Mesenchymal stem cell (in vitro differentiated cells and primary cell): Measurements from ENCODE around the gene RNF44.

ENCODE experiments used
- DNase-seq: peaks from one replicate; pipeline ENCODE4 v3.0.0-alpha.2; 2013
- H2AFZ ChIP-seq: one replicate; pipeline ENCODE4 v1.6.1; 2013; ENCODE audit warnings: low read depth, mild to moderate bottlenecking, control low read depth, inconsistent platforms, low read length, moderate library complexity
- H2AK5ac ChIP-seq: 2 replicates; pipeline ENCODE4 v1.6.1; 2013; ENCODE audit warnings: low read length, moderate library complexity, mild to moderate bottlenecking, inconsistent platforms; ENCODE audit not compliant: severe bottlenecking
- H2BK120ac ChIP-seq: one replicate; pipeline ENCODE4 v1.6.1; 2013; ENCODE audit warnings: low read depth, mild to moderate bottlenecking, inconsistent platforms, low read length, moderate library complexity
- H2BK12ac ChIP-seq, 2 experiments: one replicate each; pipeline ENCODE4 v1.6.1; 2013; ENCODE audit warnings: inconsistent platforms in 2 of 2, low read length in 2 of 2, mild to moderate bottlenecking in 2 of 2, moderate library complexity in 2 of 2, control low read depth in 1 of 2
- H2BK15ac ChIP-seq: one replicate; pipeline ENCODE4 v1.6.1; 2013; ENCODE audit warnings: mild to moderate bottlenecking, low read depth, inconsistent platforms; ENCODE audit not compliant: poor library complexity, severe bottlenecking
- H2BK5ac ChIP-seq: 2 replicates; pipeline ENCODE4 v1.6.1; 2013; ENCODE audit warnings: low read depth, mild to moderate bottlenecking, low read length, control low read depth, inconsistent platforms; ENCODE audit not compliant: poor library complexity, severe bottlenecking
- H3K14ac ChIP-seq, 2 experiments: one replicate each; pipeline ENCODE4 v1.6.1; 2013; ENCODE audit warnings: inconsistent platforms in 2 of 2, low read length in 2 of 2, control low read depth in 1 of 2, mild to moderate bottlenecking in 1 of 2, moderate library complexity in 1 of 2
- H3K18ac ChIP-seq, 2 experiments: one replicate each; pipeline ENCODE4 v1.6.1; 2013; ENCODE audit warnings: inconsistent platforms in 2 of 2, low read length in 2 of 2, control low read depth in 1 of 2, low read depth in 1 of 2, mild to moderate bottlenecking in 1 of 2
- H3K23ac ChIP-seq, 2 experiments: one replicate each; pipeline ENCODE4 v1.6.1; 2013; ENCODE audit warnings: inconsistent platforms in 2 of 2, low read length in 2 of 2, mild to moderate bottlenecking in 2 of 2, moderate library complexity in 2 of 2, control low read depth in 1 of 2
- H3K27ac ChIP-seq: 2 replicates; pipeline ENCODE4 v1.5.1; 2013; ENCODE audit warnings: mild to moderate bottlenecking, moderate library complexity, low read length, control low read depth, inconsistent platforms; ENCODE audit not compliant: poor library complexity, severe bottlenecking
- H3K27me3 ChIP-seq, 2 experiments: 2 replicates each; pipeline versions ENCODE4 v1.6.1 to v1.7.0; 2013; ENCODE audit warnings: low read length in 2 of 2, mild to moderate bottlenecking in 2 of 2, moderate library complexity in 2 of 2, control low read depth in 1 of 2, inconsistent platforms in 1 of 2; ENCODE audit not compliant: control insufficient read depth in 1 of 2, insufficient read depth in 1 of 2
- H3K36me3 ChIP-seq, 2 experiments: 2 replicates each; pipeline versions ENCODE4 v1.6.1 to v1.7.0; 2013; ENCODE audit warnings: low read length in 2 of 2, control low read depth in 1 of 2, inconsistent platforms in 1 of 2, low read depth in 1 of 2, mild to moderate bottlenecking in 1 of 2; ENCODE audit not compliant: insufficient read depth in 2 of 2, control insufficient read depth in 1 of 2
- H3K4ac ChIP-seq, 2 experiments: one replicate each; pipeline ENCODE4 v1.6.1; 2013; ENCODE audit warnings: inconsistent platforms in 2 of 2, low read length in 2 of 2, mild to moderate bottlenecking in 2 of 2, moderate library complexity in 2 of 2, control low read depth in 1 of 2, low read depth in 1 of 2
- H3K4me1 ChIP-seq: 2 replicates; pipeline ENCODE4 v1.6.1; 2013; ENCODE audit warnings: low read depth, low read length, control low read depth; ENCODE audit not compliant: control insufficient read depth, insufficient read depth
- H3K4me2 ChIP-seq: 2 replicates; pipeline ENCODE4 v1.6.1; 2013; ENCODE audit warnings: low read length, mild to moderate bottlenecking, inconsistent platforms; ENCODE audit not compliant: poor library complexity, severe bottlenecking
- H3K4me3 ChIP-seq, 2 experiments: 2 replicates each; pipeline versions ENCODE4 v1.5.1 to v1.7.0; 2013; ENCODE audit warnings: low read length in 2 of 2, mild to moderate bottlenecking in 2 of 2, control low read depth in 1 of 2, low read depth in 1 of 2; ENCODE audit not compliant: insufficient read depth in 1 of 2
- H3K79me1 ChIP-seq: replicated peaks from 2 replicates; pipeline ENCODE4 v1.6.1; 2013; ENCODE audit warnings: mild to moderate bottlenecking, control low read depth, low read length, inconsistent platforms; ENCODE audit not compliant: poor library complexity, severe bottlenecking
- H3K9ac ChIP-seq: 2 replicates; pipeline ENCODE4 v1.7.0; 2013; ENCODE audit warnings: mild to moderate bottlenecking, low read length, moderate library complexity
- H3K9me3 ChIP-seq: 2 replicates; pipeline ENCODE4 v1.7.0; 2013; ENCODE audit warnings: mild to moderate bottlenecking, low read length; ENCODE audit not compliant: control insufficient read depth
- H4K8ac ChIP-seq: one replicate; pipeline ENCODE4 v1.6.1; 2013; ENCODE audit warnings: inconsistent platforms, mild to moderate bottlenecking, low read length, moderate library complexity
- H4K91ac ChIP-seq: one replicate; pipeline ENCODE4 v1.6.1; 2013; ENCODE audit warnings: mild to moderate bottlenecking, low read length, inconsistent platforms
- WGBS: methylation state at CpG from one replicate; pipeline ENCODE4 v1.1.7; 2013; ENCODE audit warnings: mixed read lengths; 5-methylcytosine and 5-hydroxymethylcytosine counted together

Gene RNF44

GRCh38 chr5:176492431-176492830 lies 44.8 kb downstream of the RNF44 start:
- Histone ChIP-seq H3K79me1 (peaks cover 22% of the 10 kb centered on the region), H3K4me3 (no peak overlapping the region), H3K36me3 (peaks cover 27 to 93% of the 10 kb centered on the region in 2 experiments), H3K9me3 (no peaks in the 10 kb centered on the region), H2BK5ac (no peak overlapping the region), H3K27me3 (no peaks in the 10 kb centered on the region), H4K8ac (no peak overlapping the region), H2BK15ac (no peak overlapping the region), H3K9ac (no peak overlapping the region), H3K27ac (peak overlapping the region; percentile 53), H2BK12ac (no peak overlapping the region), H4K91ac (no peak overlapping the region), H3K14ac (no peak overlapping the region), H3K4me2 (no peak overlapping the region), H3K23ac (no peak overlapping the region), H2BK120ac (no peak overlapping the region), H3K18ac (no peak overlapping the region), H3K4me1 (peaks cover 3% of the 10 kb centered on the region), H2AK5ac (no peak overlapping the region), H3K4ac (no peak overlapping the region), H2AFZ (no peak overlapping the region)
- no peak for DNase-seq
- WGBS = 77% methylated on average over 3 of the region's 3 CpGs

GRCh38 chr5:176491901-176492300 lies 45.3 kb downstream of the RNF44 start:
- no peak overlapping the region for H3K4me2 ChIP-seq
- no peak overlapping the region for H3K9ac ChIP-seq
- no peaks in the 10 kb centered on the region for H3K27me3 ChIP-seq
- H2AK5ac ChIP-seq = peak overlapping the region; percentile 74
- no peak overlapping the region for H3K18ac ChIP-seq
- H3K36me3 ChIP-seq = peaks cover 31 to 93% of the 10 kb centered on the region in 2 experiments
- no peak overlapping the region for H3K14ac ChIP-seq
- H3K23ac ChIP-seq = no peak overlapping the region
- H4K8ac ChIP-seq = no peak overlapping the region
- WGBS = 98% methylated on average over 8 of the region's 8 CpGs
- no peak overlapping the region for H4K91ac ChIP-seq
- peaks cover 23% of the 10 kb centered on the region for H3K79me1 ChIP-seq
- H2BK120ac ChIP-seq = no peak overlapping the region
- H2BK5ac ChIP-seq = peak overlapping the region; percentile 59
- no peak overlapping the region for H2BK15ac ChIP-seq
- H3K4me1 ChIP-seq = peaks cover 3% of the 10 kb centered on the region
- H3K4ac ChIP-seq = no peak overlapping the region
- H2AFZ ChIP-seq = no peak overlapping the region
- H3K27ac ChIP-seq = peak overlapping the region; percentile 53
- no peak overlapping the region for H3K4me3 ChIP-seq
- no peak for DNase-seq
- no peak overlapping the region for H2BK12ac ChIP-seq
- no peaks in the 10 kb centered on the region for H3K9me3 ChIP-seq

- no peak overlapping the region for H2BK15ac ChIP-seq
- H4K8ac ChIP-seq = no peak overlapping the region
These were observed 46.1 kb downstream of the RNF44 start for GRCh38 chr5:176491101-176491502.

GRCh38 chr5:176490301-176490700 lies 46.9 kb downstream of the RNF44 start:
- H3K4me3 ChIP-seq = no peak overlapping the region
- peaks cover 29 to 93% of the 10 kb centered on the region in 2 experiments for H3K36me3 ChIP-seq
- no peak overlapping the region for H3K27ac ChIP-seq
- no peaks in the 10 kb centered on the region for H3K27me3 ChIP-seq
- H3K18ac ChIP-seq = no peak overlapping the region
- no peak overlapping the region for H2AK5ac ChIP-seq
- no peaks in the 10 kb centered on the region for H3K9me3 ChIP-seq
- no peak overlapping the region for H3K9ac ChIP-seq
- no peak overlapping the region for H2BK120ac ChIP-seq
- H3K4ac ChIP-seq = no peak overlapping the region
- no peak for DNase-seq
- H3K4me2 ChIP-seq = no peak overlapping the region
- no peak overlapping the region for H4K91ac ChIP-seq
- WGBS = 100% methylated on average over 1 of the region's 1 CpG
- H2BK5ac ChIP-seq = no peak overlapping the region
- no peak overlapping the region for H2BK15ac ChIP-seq
- no peak overlapping the region for H2BK12ac ChIP-seq
- peaks cover 20% of the 10 kb centered on the region for H3K79me1 ChIP-seq
- peaks cover 3% of the 10 kb centered on the region for H3K4me1 ChIP-seq
- no peak overlapping the region for H3K14ac ChIP-seq
- no peak overlapping the region for H2AFZ ChIP-seq
- no peak overlapping the region for H3K23ac ChIP-seq
- H4K8ac ChIP-seq = no peak overlapping the region

More at GRCh38 chr5:176491101-176491502, 46.1 kb downstream of the RNF44 start:
- no peak overlapping the region for H4K91ac ChIP-seq
- H3K18ac ChIP-seq = no peak overlapping the region
- no peak overlapping the region for H3K9ac ChIP-seq
- H3K27ac ChIP-seq = peak overlapping the region; percentile 39
- H3K4me1 ChIP-seq = peaks cover 3% of the 10 kb centered on the region
- H3K23ac ChIP-seq = no peak overlapping the region
- no peak overlapping the region for H3K4me2 ChIP-seq
- H3K9me3 ChIP-seq = no peaks in the 10 kb centered on the region
- H3K4ac ChIP-seq = no peak overlapping the region
- no peak overlapping the region for H3K4me3 ChIP-seq
- no peak overlapping the region for H2BK5ac ChIP-seq
- 91% methylated on average over 1 of the region's 3 CpGs for WGBS
- no peak overlapping the region for H3K14ac ChIP-seq
- H2AFZ ChIP-seq = no peak overlapping the region
- no peaks in the 10 kb centered on the region for H3K27me3 ChIP-seq
- no peak overlapping the region for H2BK120ac ChIP-seq
- H2AK5ac ChIP-seq = no peak overlapping the region
- peaks cover 20% of the 10 kb centered on the region for H3K79me1 ChIP-seq
- H2BK12ac ChIP-seq = no peak overlapping the region
- DNase-seq = no peak
- H3K36me3 ChIP-seq = peaks cover 26 to 93% of the 10 kb centered on the region in 2 experiments
